ENCODE measurements around the gene TNFAIP8. TPM values are rescaled to one million over a fixed set of nuclear protein-coding genes. Genes with fewer than 3 reads are reported as not detected.

Gene TNFAIP8
- total and polyA plus RNA-seq, 2 donors (not counting 1 experiment from before 2014, with no cell fraction given), result 36.7 to 37.7 TPM

DNA sequence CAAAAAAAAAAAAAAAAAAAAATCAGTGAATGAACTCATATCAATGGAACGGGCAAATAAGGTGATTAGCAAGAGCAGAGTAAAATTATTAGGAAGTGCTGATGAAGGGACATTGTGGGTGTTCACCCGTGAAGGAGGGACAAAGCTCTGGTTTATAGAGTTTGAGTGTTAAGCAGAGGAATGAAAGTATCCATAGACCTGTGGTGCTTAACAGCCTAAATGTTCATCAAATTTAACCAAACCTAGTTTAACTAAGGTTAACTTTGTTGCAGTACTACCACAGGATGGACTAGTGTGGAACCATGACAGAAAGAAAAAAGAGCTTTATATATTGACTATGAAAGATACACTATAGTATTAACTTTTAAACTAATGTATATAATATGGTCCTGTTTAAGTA, 44.1 kb upstream of the TNFAIP8 start:
- Histone ChIP-seq H3K9ac (ENCODE audit: insufficient read depth, low read length) (no peak overlapping the region), H3K27me3 (ENCODE audit: control insufficient read depth, insufficient read depth, low read length) (no peaks in the 10 kb centered on the region), H3K79me2 (ENCODE audit: control insufficient read depth, insufficient read depth, low read length) (no peaks in the 10 kb centered on the region), H3K36me3 (ENCODE audit: control insufficient read depth, insufficient read depth, low read length) (no peaks in the 10 kb centered on the region), H3K27ac (ENCODE audit: insufficient read depth, low read length) (no peak overlapping the region), H3K4me2 (ENCODE audit: extremely low read depth, insufficient read depth, low read length) (no peak overlapping the region), H4K20me1 (ENCODE audit: control insufficient read depth, extremely low read depth, insufficient read depth, low read length) (no peaks in the 10 kb centered on the region), H3K4me3 (replicated peaks in 1 of 4; ENCODE audit: control extremely low read depth in 1 of 4, insufficient read depth in 1 of 4, low read depth in 3 of 4, low read length in 4 of 4) (no peak overlapping the region), H3K4me1 (ENCODE audit: control insufficient read depth, extremely low read depth, insufficient read depth, low read length) (peaks cover 3% of the 10 kb centered on the region), H2AFZ (ENCODE audit: low read length) (no peak overlapping the region), H3K9me3 (ENCODE audit: control insufficient read depth, insufficient read depth, low read depth, low read length) (no peaks in the 10 kb centered on the region)
- DNase-seq (ENCODE audit: low read depth in 2 of 2), result no peak
- no peak for TF ChIP-seq EZH2 (IDR thresholded peaks at IDR 0.05; ENCODE audit: low read length, missing control alignments)

DNA sequence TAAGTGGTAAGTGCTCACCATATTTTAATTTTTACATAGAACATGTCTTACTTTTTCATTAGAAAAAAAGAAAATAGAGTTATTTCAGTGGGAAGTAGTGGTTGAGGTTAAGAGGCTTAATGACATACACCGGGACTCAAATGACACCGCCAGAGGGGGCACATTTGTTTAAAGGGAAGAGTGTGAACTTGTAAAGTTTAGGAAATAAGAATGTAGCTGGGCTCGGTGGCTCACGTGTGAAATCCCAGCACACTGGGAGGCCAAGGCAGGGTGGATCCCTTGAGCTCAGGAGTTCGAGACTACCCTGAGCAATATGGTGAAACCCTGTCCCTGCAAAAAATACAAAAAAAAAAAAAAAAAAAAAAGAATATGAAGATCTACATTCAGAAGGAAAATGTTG, 43.4 kb upstream of the TNFAIP8 start:
- Histone ChIP-seq H3K36me3 (ENCODE audit: control insufficient read depth, insufficient read depth, low read length) (no peaks in the 10 kb centered on the region), H3K27me3 (ENCODE audit: control insufficient read depth, insufficient read depth, low read length) (no peaks in the 10 kb centered on the region), H3K27ac (ENCODE audit: insufficient read depth, low read length) (no peak overlapping the region), H4K20me1 (ENCODE audit: control insufficient read depth, extremely low read depth, insufficient read depth, low read length) (no peaks in the 10 kb centered on the region), H2AFZ (ENCODE audit: low read length) (no peak overlapping the region), H3K4me3 (replicated peaks in 1 of 4; ENCODE audit: control extremely low read depth in 1 of 4, insufficient read depth in 1 of 4, low read depth in 3 of 4, low read length in 4 of 4) (no peak overlapping the region), H3K9ac (ENCODE audit: insufficient read depth, low read length) (no peak overlapping the region), H3K4me1 (ENCODE audit: control insufficient read depth, extremely low read depth, insufficient read depth, low read length) (peaks cover 3% of the 10 kb centered on the region), H3K9me3 (ENCODE audit: control insufficient read depth, insufficient read depth, low read depth, low read length) (no peaks in the 10 kb centered on the region), H3K4me2 (ENCODE audit: extremely low read depth, insufficient read depth, low read length) (no peak overlapping the region), H3K79me2 (ENCODE audit: control insufficient read depth, insufficient read depth, low read length) (no peaks in the 10 kb centered on the region)
- TF ChIP-seq, protein P1, sequence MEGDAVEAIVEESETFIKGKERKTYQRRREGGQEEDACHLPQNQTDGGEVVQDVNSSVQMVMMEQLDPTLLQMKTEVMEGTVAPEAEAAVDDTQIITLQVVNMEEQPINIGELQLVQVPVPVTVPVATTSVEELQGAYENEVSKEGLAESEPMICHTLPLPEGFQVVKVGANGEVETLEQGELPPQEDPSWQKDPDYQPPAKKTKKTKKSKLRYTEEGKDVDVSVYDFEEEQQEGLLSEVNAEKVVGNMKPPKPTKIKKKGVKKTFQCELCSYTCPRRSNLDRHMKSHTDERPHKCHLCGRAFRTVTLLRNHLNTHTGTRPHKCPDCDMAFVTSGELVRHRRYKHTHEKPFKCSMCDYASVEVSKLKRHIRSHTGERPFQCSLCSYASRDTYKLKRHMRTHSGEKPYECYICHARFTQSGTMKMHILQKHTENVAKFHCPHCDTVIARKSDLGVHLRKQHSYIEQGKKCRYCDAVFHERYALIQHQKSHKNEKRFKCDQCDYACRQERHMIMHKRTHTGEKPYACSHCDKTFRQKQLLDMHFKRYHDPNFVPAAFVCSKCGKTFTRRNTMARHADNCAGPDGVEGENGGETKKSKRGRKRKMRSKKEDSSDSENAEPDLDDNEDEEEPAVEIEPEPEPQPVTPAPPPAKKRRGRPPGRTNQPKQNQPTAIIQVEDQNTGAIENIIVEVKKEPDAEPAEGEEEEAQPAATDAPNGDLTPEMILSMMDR (conservative IDR thresholded peaks at IDR 0.05 in 1 of 2, IDR thresholded peaks at IDR 0.05 in 1 of 2; ENCODE audit: low read depth in 1 of 2, low read length in 2 of 2), result no peak
- no peak for TF ChIP-seq EZH2 (IDR thresholded peaks at IDR 0.05; ENCODE audit: low read length, missing control alignments)
- DNase-seq (ENCODE audit: low read depth in 2 of 2), result no peak

DNA sequence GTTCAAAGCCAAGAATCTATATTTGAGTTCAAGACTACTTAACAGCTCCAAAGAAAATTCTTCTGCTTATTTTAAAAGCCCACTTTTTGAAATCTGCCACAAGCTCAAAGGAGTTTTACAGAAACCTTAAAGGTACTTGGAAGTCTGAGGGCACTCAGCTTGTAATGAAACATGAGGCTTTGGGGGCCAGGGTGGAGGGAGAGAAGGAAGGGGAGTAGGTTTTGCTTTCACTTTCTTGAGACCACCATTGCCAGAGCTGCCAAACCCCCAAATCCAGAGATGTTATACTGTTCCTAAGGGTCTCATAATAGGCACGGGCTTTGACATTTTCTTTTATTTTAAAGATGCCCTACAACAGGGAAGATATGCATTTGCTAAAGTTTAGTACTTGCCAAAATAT, 42.6 kb upstream of the TNFAIP8 start:
- TF ChIP-seq, protein P1 (conservative IDR thresholded peaks at IDR 0.05 in 1 of 2, IDR thresholded peaks at IDR 0.05 in 1 of 2; ENCODE audit: low read depth in 1 of 2, low read length in 2 of 2), result no peak
- no peak for TF ChIP-seq EZH2 (IDR thresholded peaks at IDR 0.05; ENCODE audit: low read length, missing control alignments)
- H3K4me3 ChIP-seq (replicated peaks in 1 of 4; ENCODE audit: control extremely low read depth in 1 of 4, insufficient read depth in 1 of 4, low read depth in 3 of 4, low read length in 4 of 4), result no peak overlapping the region
- H3K9ac ChIP-seq (ENCODE audit: insufficient read depth, low read length), result no peak overlapping the region
- no peak overlapping the region for H2AFZ ChIP-seq (ENCODE audit: low read length)
- peaks cover 3% of the 10 kb centered on the region for H3K4me1 ChIP-seq (ENCODE audit: control insufficient read depth, extremely low read depth, insufficient read depth, low read length)
- no peak overlapping the region for H3K27ac ChIP-seq (ENCODE audit: insufficient read depth, low read length)
- H3K9me3 ChIP-seq (ENCODE audit: control insufficient read depth, insufficient read depth, low read depth, low read length), result no peaks in the 10 kb centered on the region
- no peak for DNase-seq (ENCODE audit: low read depth in 2 of 2)
- H3K79me2 ChIP-seq (ENCODE audit: control insufficient read depth, insufficient read depth, low read length), result no peaks in the 10 kb centered on the region
- H4K20me1 ChIP-seq (ENCODE audit: control insufficient read depth, extremely low read depth, insufficient read depth, low read length), result no peaks in the 10 kb centered on the region
- no peaks in the 10 kb centered on the region for H3K27me3 ChIP-seq (ENCODE audit: control insufficient read depth, insufficient read depth, low read length)
- H3K4me2 ChIP-seq (ENCODE audit: extremely low read depth, insufficient read depth, low read length), result no peak overlapping the region
- H3K36me3 ChIP-seq (ENCODE audit: control insufficient read depth, insufficient read depth, low read length), result no peaks in the 10 kb centered on the region
